ENCODE data around the gene CCDC13.

- TF ChIP-seq, protein P1, sequence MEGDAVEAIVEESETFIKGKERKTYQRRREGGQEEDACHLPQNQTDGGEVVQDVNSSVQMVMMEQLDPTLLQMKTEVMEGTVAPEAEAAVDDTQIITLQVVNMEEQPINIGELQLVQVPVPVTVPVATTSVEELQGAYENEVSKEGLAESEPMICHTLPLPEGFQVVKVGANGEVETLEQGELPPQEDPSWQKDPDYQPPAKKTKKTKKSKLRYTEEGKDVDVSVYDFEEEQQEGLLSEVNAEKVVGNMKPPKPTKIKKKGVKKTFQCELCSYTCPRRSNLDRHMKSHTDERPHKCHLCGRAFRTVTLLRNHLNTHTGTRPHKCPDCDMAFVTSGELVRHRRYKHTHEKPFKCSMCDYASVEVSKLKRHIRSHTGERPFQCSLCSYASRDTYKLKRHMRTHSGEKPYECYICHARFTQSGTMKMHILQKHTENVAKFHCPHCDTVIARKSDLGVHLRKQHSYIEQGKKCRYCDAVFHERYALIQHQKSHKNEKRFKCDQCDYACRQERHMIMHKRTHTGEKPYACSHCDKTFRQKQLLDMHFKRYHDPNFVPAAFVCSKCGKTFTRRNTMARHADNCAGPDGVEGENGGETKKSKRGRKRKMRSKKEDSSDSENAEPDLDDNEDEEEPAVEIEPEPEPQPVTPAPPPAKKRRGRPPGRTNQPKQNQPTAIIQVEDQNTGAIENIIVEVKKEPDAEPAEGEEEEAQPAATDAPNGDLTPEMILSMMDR (conservative IDR thresholded peaks at IDR 0.05 in 1 of 2, IDR thresholded peaks at IDR 0.05 in 1 of 2; ENCODE audit: low read depth in 1 of 2, low read length in 2 of 2): no peak
- TF ChIP-seq EZH2 (IDR thresholded peaks at IDR 0.05; ENCODE audit: low read length, missing control alignments): no peak
Observed at GRCh38 chr3:42746455-42747450, 26.3 kb downstream of the CCDC13 start.
